ENCODE results near the gene MNT. TPM values are rescaled to one million over a fixed set of nuclear protein-coding genes. Genes with fewer than 3 reads are reported as not detected.

Gene MNT
- total and polyA plus RNA-seq, 4 donors: 10.2 to 47.0 (median 14.8) TPM

DNA sequence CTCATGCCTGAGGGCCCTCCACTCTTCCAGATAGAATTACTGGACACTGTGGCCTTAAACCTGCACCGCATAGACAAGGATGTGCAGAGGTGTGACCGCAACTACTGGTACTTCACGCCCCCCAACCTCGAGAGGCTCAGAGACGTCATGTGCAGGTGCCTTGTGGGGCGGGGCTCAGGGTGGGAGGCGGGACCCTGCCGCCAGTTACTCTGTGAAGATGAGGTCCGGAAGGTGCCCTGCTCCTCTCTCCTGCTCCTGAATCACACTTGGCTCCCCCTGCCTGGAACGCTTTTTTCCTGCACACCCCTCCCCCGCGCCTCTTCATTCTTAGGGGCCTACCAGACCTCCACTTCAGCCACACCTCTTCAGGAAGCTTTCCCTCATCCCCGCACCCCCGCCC, 24.8 kb downstream of the MNT start:
- Histone ChIP-seq H3K27ac (ENCODE audit: low read depth in 1 of 2, low read length in 1 of 2) (no peak overlapping the region), H3K4me3 (no peak overlapping the region), H3K36me3 (ENCODE audit: control insufficient read depth in 4 of 4, insufficient read depth in 4 of 4, low read length in 4 of 4) (peaks cover 0 to 80% (median 11%) of the 10 kb centered on the region in 4 donors), H3K4me1 (ENCODE audit: control insufficient read depth in 5 of 5, insufficient read depth in 5 of 5, low read length in 5 of 5) (no peaks in the 10 kb centered on the region), H3K9me3 (ENCODE audit: control insufficient read depth in 4 of 4, insufficient read depth in 3 of 4, low read length in 3 of 4) (no peaks in the 10 kb centered on the region), H3K27me3 (ENCODE audit: control insufficient read depth in 3 of 3, insufficient read depth in 3 of 3, low read length in 2 of 3) (no peaks in the 10 kb centered on the region), H3K9ac (ENCODE audit: insufficient read depth in 1 of 2, low read length in 2 of 2) (no peak overlapping the region)
- TF ChIP-seq, protein P1, sequence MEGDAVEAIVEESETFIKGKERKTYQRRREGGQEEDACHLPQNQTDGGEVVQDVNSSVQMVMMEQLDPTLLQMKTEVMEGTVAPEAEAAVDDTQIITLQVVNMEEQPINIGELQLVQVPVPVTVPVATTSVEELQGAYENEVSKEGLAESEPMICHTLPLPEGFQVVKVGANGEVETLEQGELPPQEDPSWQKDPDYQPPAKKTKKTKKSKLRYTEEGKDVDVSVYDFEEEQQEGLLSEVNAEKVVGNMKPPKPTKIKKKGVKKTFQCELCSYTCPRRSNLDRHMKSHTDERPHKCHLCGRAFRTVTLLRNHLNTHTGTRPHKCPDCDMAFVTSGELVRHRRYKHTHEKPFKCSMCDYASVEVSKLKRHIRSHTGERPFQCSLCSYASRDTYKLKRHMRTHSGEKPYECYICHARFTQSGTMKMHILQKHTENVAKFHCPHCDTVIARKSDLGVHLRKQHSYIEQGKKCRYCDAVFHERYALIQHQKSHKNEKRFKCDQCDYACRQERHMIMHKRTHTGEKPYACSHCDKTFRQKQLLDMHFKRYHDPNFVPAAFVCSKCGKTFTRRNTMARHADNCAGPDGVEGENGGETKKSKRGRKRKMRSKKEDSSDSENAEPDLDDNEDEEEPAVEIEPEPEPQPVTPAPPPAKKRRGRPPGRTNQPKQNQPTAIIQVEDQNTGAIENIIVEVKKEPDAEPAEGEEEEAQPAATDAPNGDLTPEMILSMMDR (IDR thresholded peaks at IDR 0.05; ENCODE audit: control extremely low read depth, extremely low read depth): no peak
- no peak for ATAC-seq (ENCODE audit: insufficient read depth, low FRiP score)
- no peak for DNase-seq
- WGBS, 2 donors: 92 to 96% methylated on average over 14 of the region's 14 CpGs

DNA sequence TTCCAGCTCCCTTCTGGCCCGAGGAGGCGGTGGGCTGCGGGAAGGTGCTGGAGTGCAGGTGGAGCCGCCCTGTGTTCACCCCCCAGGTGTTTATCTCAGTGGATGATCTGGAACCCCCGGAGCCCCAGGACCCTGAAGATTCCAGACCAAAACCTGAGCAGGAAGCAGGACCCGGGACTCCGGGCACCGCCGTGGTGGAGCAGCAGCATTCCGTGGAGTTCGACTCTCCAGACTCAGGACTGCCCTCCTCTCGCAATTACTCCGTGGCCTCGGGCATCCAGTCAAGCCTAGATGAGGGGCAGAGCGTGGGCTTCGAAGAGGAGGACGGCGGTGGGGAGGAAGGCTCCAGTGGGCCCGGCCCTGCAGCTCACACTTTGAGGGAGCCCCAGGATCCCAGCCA, 25.5 kb downstream of the MNT start:
- Histone ChIP-seq H3K27me3 (ENCODE audit: control insufficient read depth in 3 of 3, insufficient read depth in 3 of 3, low read length in 2 of 3) (no peaks in the 10 kb centered on the region), H3K4me1 (ENCODE audit: control insufficient read depth in 5 of 5, insufficient read depth in 5 of 5, low read length in 5 of 5) (no peaks in the 10 kb centered on the region), H3K9ac (ENCODE audit: insufficient read depth in 1 of 2, low read length in 2 of 2) (no peak overlapping the region), H3K9me3 (ENCODE audit: control insufficient read depth in 4 of 4, insufficient read depth in 3 of 4, low read length in 3 of 4) (no peaks in the 10 kb centered on the region), H3K4me3 (no peak overlapping the region), H3K36me3 (ENCODE audit: control insufficient read depth in 4 of 4, insufficient read depth in 4 of 4, low read length in 4 of 4) (peaks cover 0 to 75% (median 11%) of the 10 kb centered on the region in 4 donors), H3K27ac (ENCODE audit: low read depth in 1 of 2, low read length in 1 of 2) (no peak overlapping the region)
- WGBS, 2 donors: 92 to 95% methylated on average over 17 to 19 of the region's 19 CpGs
- TF ChIP-seq, protein P1 (IDR thresholded peaks at IDR 0.05; ENCODE audit: control extremely low read depth, extremely low read depth): no peak
- no peak for DNase-seq
- no peak for ATAC-seq (ENCODE audit: insufficient read depth, low FRiP score)

GRCh38 chr17:2374549-2375285, 26.1 kb downstream of the MNT start:
- H3K4me1 ChIP-seq (ENCODE audit: control insufficient read depth in 5 of 5, insufficient read depth in 5 of 5, low read length in 5 of 5): no peaks in the 10 kb centered on the region
- no peak for DNase-seq
- H3K27me3 ChIP-seq (ENCODE audit: control insufficient read depth in 3 of 3, insufficient read depth in 3 of 3, low read length in 2 of 3): no peaks in the 10 kb centered on the region
- peaks cover 0 to 70% (median 10%) of the 10 kb centered on the region in 4 donors for H3K36me3 ChIP-seq (ENCODE audit: control insufficient read depth in 4 of 4, insufficient read depth in 4 of 4, low read length in 4 of 4)
- TF ChIP-seq, protein P1 (IDR thresholded peaks at IDR 0.05; ENCODE audit: control extremely low read depth, extremely low read depth): no peak
- no peak overlapping the region for H3K4me3 ChIP-seq
- H3K9me3 ChIP-seq (ENCODE audit: control insufficient read depth in 4 of 4, insufficient read depth in 3 of 4, low read length in 3 of 4): no peaks in the 10 kb centered on the region
- no peak for ATAC-seq (ENCODE audit: insufficient read depth, low FRiP score)
- H3K9ac ChIP-seq (ENCODE audit: insufficient read depth in 1 of 2, low read length in 2 of 2): no peak overlapping the region
- WGBS, 2 donors: 78 to 87% methylated on average over 11 of the region's 11 CpGs
- no peak overlapping the region for H3K27ac ChIP-seq (ENCODE audit: low read depth in 1 of 2, low read length in 1 of 2)

Measured in lung (tissue), 12 donors.